KBM-7 (cell line): ENCODE results near the gene KRT75.

Source experiments
- DNase-seq: peaks from one replicate; pipeline ENCODE4 v3.0.0-alpha.2; 2015
- in situ Hi-C: fragments of 300-500 bp; cut with MboI; formaldehyde crosslinking; loops from 2 replicates; pipeline ENCODE4 v1.14.3; 2020; ENCODE audit warnings: low sequenced_read_pairs, low pct_unique_long_range_greater_than_20kb, mixed read lengths

KRT75 gene

GRCh38 chr12:52378091-52378490 lies 56.1 kb downstream of the KRT75 start:
- in situ Hi-C loops: loop anchor here (10.0 to 25.0 kb wide), 2 partner anchors 497 to 609 kb away; no protein-coding TSS in a partner anchor

GRCh38 chr12:52377266-52377665 lies 56.9 kb downstream of the KRT75 start:
- in situ Hi-C loops: loop anchor here (10.0 to 25.0 kb wide), 2 partner anchors 498 to 610 kb away; no protein-coding TSS in a partner anchor
- no peak for DNase-seq

More at GRCh38 chr12:52378091-52378490, 56.1 kb downstream of the KRT75 start:
- DNase-seq: no peak
